ENCODE results near the gene GALK2.

GRCh38 chr15:49287481-49287880 lies 117.4 kb downstream of the GALK2 start:
- TF ChIP-seq JUNB (IDR thresholded peaks at IDR 0.05): no peak
- TF ChIP-seq CTCF (IDR thresholded peaks at IDR 0.05): no peak
- no peak for TF ChIP-seq POLR2A (IDR thresholded peaks at IDR 0.05; ENCODE audit: low read length)
- TF ChIP-seq CBX8 (IDR thresholded peaks at IDR 0.05): no peak
